HG02870 (cell line): Measurements from ENCODE around the gene GPR35.

ENCODE experiments used
- ATAC-seq: cut with Tn5 transposase; IDR thresholded peaks from one replicate; pipeline ENCODE4 v1.9.1; 2021; ENCODE audit warnings: mild to moderate bottlenecking, moderate library complexity; ENCODE audit not compliant: unreplicated experiment

Gene GPR35

GRCh38 chr2:240588669-240589068 lies 36.6 kb upstream of the GPR35 start:
- no peak for ATAC-seq

DNA sequence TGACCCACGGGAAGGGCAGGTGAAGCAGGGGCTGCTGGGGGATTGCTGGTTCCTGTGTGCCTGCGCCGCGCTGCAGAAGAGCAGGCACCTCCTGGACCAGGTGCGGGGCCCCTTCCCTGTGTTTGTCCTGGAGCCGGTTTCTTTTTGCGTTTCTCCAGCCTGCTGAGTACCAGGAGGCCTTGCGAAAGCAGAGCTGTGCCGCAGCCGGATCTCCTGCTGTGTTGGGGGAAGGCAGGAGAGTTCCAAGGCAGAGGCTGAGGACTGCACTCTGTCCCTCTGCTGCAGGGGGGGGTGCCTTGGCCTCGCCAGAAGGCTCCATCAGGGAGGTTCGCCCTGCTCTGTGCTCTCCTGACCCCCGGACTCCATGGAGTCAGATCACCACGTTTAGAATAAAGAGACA lies 35.9 kb upstream of the GPR35 start:
- ATAC-seq = no peak

GRCh38 chr2:240589850-240590525 lies 35.3 kb upstream of the GPR35 start:
- no peak for ATAC-seq

DNA sequence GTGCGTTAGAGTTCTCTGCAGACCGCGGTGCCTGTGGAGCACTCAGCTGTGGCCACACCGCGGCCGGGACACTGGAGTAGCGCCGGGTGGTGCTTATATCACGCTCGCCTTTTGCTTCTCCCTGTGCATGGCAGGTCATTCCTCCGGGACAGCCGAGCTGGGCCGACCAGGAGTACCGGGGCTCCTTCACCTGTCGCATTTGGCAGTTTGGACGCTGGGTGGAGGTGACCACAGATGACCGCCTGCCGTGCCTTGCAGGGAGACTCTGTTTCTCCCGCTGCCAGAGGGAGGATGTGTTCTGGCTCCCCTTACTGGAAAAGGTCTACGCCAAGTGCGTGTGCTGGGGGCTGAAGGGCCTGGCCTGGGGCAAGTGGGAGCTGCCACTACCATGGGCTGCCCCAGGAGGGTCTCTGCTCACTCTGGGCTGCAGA lies 34.6 kb upstream of the GPR35 start:
- no peak for ATAC-seq

DNA sequence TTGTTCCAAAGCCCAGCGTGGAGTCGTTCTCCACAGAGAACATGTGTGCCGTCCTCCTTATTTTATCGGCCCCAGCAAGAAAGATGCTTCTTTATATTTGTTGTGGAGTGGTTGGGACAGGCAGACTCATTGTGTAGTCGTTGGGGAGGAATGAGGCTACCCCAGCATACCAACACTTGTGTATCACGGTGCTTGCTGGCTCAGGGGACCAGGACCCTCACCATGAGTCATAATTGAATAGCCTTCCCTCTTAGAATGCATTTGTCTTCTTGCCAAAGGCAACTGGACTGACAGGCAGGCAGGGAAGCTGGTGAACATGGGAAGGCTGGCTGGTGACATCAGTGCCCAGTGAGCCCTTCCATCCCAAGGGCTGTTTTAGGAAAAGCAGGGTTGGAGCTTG lies 34.1 kb upstream of the GPR35 start:
- no peak for ATAC-seq

- no peak for ATAC-seq
Observed at GRCh38 chr2:240591784-240592183, 33.5 kb upstream of the GPR35 start.

DNA sequence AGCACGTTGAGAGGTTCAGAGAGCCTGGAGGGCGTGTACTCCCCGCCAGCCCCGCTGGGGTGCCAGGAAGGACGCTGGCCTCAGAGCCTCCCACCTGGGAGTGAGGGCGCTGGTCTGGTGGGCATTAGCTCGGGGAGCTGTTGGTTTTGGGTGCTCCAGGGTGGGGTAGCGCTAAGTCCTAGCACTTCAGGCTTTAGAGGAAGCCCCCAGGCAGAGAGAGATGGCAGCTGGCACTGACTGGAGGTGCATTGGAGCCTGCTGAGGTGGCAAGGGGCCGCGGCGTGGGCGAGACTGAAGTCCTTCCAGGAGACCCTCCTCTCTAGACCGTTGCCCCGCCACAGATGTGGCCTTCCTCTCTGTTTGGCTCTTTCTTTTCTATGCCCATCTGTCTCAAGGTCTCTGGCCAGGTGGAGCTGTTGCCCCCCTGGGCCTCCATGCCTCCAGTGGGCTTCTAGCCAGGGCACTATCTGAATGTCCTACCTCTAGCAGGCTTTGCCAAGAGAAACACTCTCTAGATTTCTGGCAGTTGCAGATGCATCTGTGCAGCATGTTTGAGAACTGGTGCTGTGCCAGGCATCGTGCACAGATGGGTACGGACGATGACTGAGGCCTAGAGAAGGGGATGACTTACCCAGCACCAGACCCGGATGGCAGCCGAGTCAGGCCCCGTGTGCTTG lies 32.1 kb upstream of the GPR35 start:
- no peak for ATAC-seq

- ATAC-seq = no peak
Observed at GRCh38 chr2:240593703-240594451, 31.4 kb upstream of the GPR35 start.

DNA sequence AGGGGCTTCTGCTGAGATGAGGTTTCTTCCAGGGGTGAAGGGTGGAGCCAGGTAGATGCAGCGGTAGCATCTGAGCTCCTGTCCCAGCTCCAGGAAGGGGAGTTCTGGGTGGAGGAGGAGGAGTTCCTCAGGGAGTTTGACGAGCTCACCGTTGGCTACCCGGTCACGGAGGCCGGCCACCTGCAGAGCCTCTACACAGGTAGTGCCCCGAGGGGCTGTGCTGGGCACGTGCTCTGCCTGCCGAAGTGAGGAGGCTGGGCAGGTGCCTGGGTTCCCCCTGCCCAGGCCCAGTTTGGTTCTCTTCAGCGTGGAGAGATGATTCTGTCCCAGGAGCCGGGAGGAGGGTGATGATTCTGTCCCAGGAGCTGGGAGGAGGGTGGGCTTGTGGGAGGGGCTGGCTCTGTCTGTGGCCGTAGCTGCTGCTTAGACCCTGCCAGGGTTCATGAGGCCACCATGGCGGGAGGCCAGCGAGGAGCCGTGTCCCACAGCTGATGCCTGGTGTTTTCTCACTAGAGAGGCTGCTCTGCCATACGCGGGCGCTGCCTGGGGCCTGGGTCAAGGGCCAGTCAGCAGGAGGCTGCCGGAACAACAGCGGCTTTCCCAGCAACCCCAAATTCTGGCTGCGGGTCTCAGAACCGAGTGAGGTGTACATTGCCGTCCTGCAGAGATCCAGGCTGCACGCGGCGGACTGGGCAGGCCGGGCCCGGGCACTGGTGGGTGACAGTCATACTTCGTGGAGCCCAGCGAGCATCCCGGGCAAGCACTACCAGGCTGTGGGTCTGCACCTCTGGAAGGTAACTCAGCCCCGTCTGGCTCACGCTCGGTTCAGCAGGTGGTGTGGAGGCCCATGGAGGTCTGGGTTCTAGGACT lies 30.5 kb upstream of the GPR35 start:
- no peak for ATAC-seq

GRCh38 chr2:240595381-240596079 lies 29.8 kb upstream of the GPR35 start:
- ATAC-seq = no peak

DNA sequence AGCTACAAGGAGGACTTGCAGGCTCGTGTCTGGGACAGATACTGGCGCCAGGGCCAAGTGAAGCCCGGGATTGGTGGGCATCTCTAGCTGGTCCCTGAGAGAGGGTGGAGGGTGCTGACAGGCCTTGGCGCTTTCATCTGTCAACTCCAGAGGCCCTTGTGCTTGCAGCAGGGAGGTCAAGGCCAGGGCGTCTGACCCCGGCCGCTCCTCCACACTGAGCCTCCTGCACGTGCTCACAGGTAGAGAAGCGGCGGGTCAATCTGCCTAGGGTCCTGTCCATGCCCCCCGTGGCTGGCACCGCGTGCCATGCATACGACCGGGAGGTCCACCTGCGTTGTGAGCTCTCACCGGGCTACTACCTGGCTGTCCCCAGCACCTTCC lies 29.2 kb upstream of the GPR35 start:
- no peak for ATAC-seq

DNA sequence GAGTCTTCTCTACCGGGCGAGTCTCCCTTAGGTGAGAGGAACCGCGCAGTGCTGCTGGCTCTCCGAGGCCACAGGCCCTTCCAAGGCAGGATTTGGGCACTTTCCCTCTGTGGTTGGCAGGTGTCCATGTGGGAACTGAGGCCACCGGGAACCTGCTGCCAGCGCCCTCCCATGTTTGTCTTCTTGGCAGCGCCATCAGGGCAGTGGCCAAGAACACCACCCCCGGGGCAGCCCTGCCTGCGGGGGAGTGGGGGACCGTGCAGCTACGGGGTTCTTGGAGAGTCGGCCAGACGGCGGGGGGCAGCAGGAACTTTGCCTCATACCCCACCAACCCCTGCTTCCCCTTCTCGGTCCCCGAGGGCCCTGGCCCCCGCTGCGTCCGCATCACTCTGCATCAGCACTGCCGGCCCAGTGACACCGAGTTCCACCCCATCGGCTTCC lies 28.8 kb upstream of the GPR35 start:
- no peak for ATAC-seq

GRCh38 chr2:240597054-240597418 lies 28.2 kb upstream of the GPR35 start:
- no peak for ATAC-seq

GRCh38 chr2:240597419-240598181 lies 27.7 kb upstream of the GPR35 start:
- ATAC-seq = no peak

DNA sequence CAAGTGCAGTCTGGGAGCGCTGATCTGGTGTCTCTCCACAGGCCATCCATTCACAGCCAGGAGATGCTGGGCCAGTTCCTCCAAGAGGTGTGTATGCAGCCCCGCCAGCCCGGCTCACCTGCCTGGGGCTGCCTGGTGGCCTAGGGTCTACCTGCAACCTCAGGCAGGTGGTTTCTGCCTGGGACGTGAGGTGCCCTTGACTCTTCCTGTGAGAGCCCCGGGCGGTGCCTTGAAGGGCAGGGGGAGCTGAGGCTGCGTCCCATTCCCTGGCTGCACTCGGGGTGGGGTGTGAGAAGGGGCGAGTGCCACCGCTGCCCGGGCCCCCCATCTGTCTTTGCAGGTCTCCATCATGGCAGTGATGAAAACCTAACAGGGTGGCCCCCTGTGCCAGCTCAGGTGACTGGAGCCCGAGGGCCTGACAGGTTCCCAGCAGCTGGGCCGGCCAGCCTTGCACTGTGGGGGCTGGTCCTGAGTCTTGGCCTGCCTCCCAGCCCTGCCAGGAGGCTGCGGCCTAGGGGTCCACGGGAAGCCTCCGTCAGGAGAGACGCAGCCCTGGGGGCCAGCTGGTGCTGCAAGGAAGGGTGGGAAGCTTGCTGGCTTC lies 26.9 kb upstream of the GPR35 start:
- ATAC-seq = no peak

- no peak for ATAC-seq
Observed at GRCh38 chr2:240599141-240599583, 26.1 kb upstream of the GPR35 start.

DNA sequence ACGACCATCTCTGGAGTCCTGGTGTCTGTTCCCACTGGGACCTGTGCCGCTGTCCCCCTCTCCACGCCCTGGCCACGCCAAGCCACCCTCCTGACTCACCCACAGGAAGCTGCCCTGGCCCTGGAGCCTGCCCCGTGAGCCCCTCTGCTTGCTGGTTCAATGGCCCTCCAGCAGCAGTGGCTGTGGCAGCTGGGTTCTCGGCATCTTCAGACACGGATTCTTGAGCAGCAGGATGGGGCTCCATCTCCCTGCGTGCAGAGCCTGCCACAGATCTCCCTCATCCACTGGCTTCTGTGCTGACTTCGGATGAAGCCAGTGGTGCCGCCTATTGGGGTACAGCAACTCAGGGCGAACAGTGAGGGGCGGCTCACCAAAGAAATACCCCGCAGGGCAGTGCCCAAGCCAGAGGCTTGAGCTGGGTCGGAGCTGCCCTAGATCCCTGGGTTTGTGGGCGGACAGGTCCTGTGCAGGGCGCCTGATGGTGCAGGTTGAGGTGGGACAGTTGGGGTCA lies 24.8 kb upstream of the GPR35 start:
- ATAC-seq = no peak

DNA sequence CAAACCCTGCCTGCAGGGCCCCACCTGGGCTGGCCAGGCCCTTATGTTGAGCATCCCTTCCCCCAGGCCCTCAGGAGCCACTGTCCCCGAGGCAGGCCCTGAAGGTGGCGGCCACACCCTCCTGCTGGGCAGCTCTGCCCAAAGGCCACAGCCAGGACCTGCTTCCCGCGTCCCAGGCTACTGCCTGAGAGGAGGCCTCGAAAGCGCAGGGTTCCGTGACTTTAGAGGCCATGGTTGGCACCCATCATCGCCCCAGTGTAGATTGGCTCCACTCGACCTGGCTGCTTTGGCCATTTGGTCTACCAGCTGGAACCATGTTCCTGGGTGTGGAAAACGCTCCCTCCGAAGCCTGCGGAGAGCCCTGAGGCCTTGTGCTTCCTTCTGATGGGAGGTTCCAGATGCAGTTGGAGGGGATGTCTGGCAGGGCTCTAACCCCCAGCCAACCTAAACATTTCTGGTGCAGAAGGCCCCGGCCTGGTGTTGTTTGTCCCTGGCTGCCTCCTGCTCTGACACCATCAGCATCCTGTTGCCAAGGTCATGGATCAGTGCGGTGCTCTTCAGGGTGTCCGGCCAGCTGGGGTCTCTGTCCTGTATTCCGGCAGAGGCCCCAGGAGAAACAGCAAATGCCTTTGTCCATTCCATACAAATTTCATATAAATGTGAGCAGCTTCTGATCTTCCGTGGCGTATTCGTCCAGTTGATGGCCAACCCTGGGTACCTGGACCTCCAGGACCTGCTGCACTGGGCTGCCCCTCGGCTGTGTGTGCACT lies 24.0 kb upstream of the GPR35 start:
- ATAC-seq = no peak
